ENCODE results near the gene MLXIP.

The MLXIP gene

DNA sequence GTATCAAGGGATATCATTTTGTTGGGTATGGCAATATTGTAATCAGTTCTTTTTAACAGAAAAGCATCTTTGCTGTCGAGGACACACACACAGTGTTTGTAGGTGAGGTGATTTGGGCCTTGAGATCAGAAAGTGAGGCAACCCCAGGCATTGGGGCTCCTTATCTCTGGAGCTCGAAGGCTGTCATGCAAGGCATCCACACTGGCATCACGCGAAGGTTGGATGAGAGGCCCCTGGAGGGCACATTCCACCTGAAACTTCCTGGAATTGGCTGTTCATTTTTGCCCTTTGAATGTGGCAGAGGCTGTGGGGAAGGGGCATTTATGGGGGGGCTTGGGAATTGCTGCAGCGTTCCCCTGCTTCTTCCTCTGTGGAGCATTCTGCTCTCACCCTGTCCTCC lies 49.9 kb downstream of the MLXIP start:
- DNase-seq = no peak

DNA sequence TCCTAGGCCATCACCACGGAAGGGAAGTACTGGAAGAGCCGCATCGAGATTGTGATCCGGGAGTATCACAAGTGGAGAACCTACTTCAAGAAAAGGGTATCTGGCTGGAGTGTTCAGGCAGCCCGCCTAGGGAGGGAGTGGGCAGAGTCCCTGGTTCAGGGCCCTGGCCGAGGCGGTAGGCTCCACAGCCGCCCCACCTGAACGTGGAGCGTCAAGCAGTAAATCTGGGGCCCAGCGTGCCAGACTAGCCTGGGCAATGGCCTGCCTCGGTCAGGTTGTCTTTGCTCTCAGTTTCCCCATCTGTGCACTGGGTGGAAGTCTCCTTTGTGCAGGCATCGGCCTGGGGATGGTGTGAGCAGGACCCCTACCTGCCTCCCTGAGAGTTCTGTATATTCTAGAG lies 50.6 kb downstream of the MLXIP start:
- no peak for DNase-seq

DNA sequence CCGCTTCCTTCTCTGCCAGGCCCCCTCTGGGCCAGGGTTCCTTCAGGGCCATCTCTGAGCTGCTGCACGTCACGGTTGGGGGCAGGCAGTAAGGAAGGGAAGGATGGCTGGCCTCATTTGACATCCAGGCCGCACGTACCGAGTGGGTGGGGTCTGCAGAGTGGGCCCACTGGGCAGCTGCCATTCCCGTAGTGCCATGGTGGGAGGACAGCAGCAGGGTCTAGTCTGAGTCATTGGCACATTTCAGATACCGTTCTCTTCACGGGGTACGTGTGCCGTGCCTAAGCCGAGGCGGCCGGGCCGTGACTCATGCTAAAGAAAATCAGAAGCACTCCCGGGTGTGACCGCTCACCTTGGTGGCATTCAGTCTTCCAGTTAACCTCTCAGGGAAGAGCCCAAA lies 51.6 kb downstream of the MLXIP start:
- no peak for DNase-seq

DNA sequence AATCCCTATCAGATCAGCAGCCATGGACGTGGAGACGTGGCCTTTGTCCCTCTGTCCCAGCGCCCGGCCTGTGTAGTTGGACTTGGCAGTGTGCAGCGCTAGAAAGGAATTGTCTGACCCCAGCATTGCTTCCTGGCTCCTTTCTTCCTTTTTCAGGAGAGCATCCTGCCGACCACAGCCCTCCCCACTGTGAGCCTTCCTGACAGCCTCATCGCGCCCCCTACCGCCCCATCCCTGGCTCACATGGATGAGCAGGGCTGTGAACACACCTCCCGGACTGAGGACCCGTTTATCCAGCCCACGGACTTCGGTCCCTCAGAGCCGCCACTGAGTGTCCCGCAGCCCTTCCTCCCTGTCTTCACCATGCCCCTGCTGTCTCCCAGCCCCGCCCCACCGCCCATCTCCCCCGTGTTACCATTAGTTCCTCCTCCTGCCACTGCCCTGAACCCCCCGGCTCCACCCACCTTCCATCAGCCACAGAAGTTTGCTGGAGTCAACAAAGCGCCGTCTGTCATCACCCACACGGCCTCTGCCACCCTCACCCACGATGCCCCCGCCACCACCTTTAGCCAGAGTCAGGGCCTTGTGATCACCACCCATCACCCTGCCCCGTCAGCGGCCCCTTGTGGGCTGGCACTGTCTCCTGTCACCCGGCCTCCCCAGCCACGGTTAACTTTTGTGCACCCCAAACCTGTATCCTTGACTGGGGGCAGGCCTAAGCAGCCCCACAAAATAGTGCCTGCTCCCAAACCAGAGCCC lies 54.8 kb downstream of the MLXIP start:
- DNase-seq = no peak

DNA sequence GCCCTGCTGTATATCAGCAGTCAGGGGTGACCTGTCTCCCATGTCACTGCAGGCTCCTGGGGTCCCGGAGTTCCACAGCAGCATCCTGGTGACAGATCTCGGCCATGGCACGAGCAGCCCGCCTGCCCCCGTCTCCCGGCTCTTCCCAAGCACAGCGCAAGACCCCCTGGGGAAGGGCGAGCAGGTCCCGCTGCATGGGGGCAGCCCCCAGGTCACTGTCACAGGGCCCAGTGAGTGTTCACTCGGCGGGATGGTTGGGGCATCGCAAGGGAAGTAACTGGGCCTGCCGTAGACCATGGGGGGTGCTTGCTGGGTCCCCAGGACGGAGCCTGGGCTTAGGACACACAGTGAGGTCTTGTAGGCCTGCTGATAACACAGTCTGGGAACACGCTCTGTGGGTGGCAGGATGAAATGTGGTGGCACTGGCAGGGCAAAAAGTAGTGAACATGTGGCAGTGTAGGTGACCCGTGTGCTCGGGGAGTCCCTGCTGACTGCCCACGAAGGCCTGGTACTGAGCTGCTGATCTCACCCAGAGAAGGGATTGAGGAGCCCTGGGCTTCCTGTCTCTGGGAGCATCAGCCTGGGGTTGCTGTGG lies 57.0 kb downstream of the MLXIP start:
- no peak for DNase-seq

DNA sequence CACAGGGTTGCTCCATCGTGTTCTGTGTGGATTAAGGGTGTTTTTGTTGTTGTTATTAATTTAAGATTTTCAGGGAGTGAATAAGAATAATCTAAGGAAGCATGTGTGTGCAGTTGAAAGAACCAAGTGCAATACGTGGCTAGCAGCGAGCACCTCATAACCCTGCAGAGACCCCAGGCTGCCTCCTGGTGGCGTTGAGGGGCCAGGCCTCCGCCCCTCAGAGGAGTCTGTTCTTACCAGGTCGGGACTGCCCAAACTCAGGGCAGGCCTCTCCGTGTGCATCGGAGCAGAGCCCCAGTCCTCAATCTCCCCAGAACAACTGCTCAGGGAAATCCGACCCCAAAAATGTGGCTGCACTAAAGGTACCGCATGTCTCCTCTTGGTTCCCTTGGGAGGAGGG lies 58.7 kb downstream of the MLXIP start:
- no peak for DNase-seq

DNA sequence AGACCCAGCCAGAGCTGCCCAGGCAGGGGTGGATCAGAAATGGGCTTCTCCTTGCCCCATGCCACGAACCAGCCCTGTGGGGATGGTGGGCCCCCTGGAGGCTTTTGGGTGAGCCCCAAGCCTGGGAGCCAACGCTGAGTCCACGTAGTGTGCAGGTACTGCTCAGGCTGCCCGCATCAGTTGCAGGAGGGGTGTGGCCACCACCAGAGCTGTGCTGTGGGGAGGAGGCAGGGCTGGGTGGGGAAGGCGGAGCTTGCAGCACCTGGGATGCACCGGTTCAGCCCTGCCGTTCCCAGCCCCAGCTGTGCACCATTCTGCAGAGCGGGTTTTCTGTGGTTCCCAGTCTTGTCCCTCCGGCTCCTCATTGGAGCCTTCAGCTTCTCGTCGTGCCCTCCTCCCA lies 59.1 kb downstream of the MLXIP start:
- no peak for DNase-seq

DNA sequence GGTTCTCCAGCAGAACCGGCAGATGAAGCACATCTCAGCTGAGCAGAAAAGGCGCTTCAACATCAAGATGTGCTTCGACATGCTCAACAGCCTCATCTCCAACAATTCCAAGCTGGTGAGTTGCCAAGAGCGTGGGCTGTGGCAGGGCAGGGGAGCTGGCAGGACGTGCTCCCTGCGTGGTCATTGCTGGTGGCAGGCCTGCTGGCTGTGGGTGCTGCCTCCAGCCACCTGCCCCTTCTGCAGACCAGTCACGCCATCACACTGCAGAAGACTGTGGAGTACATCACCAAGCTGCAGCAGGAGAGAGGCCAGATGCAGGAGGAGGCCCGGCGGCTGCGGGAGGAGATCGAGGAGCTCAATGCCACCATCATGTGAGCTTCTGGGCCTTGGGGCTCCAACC lies 59.6 kb downstream of the MLXIP start:
- DNase-seq = no peak

DNA sequence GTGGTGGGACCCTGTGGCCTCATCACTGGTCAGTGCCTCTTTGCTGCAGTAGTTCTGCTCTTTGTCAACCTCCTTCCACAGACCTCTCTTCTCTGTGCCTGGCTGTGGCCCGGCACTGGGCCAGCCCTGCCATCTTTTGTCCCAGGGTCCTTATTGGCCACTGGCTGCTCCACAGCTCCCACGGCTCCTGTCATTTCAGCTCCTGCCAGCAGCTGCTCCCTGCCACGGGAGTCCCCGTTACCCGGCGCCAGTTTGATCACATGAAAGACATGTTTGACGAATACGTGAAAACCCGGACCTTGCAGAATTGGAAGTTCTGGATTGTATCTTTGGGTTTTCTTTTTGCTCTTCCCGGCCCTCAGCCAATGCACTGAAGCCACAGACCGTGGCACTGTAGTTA lies 60.1 kb downstream of the MLXIP start:
- no peak for DNase-seq

DNA sequence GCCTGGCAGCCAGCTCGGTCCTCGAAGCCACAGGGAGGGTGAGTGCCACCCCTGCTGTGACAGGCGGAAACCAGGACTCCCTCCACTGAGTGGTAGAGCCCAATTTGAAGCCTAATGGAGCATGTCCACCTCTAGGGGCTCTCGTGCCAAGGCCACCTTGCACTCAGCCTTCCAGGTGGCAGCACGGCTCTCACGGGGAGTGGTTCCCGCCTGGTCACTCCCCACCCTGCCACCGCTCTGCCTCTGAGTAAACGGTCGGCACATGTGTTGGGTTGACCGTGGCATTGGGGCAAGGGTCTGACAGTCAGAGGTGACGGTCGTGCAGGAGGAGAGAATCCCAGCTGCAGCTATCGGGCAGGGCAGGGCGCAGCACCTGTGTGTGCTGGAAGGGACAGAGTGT lies 60.7 kb downstream of the MLXIP start:
- no peak for DNase-seq

DNA sequence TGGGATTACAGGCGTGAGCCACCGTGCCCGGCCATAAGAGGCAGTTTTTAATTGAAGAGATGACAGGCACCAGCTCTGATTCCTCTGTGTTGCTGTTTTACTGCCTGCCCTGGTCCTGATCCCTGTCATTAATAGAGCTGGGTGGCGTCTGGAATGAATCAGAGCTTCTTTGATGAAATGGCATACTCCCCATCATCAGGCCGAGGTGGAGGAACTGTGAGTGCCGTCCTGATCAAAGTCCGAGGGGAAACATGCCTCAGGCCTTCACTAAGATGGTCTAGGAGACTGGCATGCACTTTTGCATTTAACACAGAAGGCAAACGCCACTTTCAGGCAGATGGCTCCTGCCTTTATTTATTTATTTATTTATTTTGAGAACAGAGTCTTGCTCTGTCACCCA lies 61.4 kb downstream of the MLXIP start:
- no peak for DNase-seq

DNA sequence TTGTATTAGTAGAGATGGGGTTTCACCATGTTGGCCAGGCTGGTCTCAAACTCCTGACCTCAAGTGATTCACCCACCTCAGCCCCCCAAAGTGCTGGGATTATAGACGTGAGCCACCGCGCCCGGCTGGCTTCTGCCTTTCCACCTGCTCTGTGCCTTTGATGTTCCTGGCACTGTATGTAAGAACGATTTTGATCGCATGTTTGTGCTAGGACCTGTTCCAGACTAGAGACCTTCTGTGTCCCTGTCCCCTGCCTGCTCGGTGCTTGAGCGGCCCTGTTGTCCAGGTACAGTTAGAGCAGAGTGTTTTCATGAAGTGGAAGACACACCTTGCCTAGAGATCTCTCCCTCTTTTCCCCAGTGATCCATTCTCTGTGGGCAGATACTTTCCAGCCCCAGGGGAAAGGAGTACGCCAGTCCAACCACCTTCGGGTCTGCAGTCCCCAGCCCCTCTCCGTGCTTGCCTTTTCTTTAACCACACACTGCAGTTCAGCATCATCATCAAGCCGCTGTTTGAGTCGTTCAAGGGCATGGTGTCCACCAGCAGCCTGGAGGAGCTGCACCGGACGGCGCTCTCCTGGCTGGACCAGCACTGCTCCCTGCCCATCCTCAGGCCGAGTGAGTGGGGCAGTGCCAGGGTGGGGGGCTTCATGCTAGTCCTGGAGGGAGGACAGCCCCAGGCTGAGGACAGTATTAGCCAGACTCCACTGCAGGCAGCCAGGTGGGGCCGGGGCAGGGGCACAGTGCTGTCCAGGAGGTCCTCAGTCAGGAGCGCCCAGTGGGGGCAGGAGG lies 62.1 kb downstream of the MLXIP start:
- no peak for DNase-seq

DNA sequence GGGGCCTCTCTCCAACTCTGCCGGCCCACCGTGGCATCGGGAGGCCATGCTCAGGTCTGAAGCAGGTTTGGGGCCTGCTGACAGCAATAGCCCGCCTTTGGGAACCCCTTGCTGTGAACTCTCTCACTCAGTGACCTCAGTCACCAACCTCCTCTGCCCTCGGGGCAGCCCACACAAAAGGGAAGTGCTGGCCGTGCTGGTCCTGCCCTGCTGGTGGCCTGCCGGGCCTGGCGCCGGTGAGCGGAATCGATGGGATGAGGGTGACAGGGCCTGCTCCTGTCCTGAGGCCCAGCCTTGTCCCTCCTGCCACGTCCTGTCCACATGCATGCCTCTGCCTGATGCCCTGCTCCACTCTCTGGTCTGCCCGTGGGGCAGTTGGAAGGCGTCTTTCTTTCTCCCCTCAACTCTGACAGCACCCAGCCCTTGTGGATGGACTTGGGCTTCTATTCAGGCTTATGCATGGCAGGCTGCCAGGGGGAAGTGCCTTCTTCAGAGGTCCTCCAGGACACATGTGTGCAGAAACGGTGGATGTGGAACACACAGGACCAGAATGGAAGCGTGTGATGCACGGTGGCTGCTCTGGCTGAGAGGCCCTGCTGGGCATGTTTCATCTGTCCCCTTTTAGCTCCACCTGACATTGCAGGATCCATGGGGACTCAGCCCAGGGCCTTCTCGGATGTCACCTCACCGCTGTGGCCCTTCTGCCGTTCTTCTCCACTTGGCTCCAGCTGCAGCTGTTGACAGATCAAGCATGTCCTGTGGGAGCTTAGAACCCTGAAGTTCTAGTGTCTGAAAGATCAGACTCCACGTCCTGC lies 63.6 kb downstream of the MLXIP start:
- DNase-seq = no peak

DNA sequence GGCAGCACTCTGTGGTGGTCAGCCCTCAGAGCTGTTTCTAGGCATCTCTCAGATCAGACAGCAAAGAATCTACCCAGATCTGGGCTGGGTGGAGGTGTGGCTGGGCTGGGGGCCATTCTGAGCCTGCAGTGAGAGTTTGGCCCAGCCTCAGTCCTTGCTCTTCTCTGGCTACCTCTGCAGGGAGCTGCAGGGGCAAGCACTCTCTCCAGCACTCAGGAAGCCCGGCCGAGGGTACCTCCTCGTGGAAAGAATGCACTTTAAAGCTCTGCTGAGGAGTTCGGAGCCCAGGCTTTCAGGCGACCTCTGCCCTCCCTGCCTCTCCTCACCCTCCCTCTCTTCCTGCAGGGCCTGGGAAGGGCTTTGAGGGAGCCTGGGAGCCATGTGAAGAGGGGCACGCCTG lies 64.3 kb downstream of the MLXIP start:
- no peak for DNase-seq

DNA sequence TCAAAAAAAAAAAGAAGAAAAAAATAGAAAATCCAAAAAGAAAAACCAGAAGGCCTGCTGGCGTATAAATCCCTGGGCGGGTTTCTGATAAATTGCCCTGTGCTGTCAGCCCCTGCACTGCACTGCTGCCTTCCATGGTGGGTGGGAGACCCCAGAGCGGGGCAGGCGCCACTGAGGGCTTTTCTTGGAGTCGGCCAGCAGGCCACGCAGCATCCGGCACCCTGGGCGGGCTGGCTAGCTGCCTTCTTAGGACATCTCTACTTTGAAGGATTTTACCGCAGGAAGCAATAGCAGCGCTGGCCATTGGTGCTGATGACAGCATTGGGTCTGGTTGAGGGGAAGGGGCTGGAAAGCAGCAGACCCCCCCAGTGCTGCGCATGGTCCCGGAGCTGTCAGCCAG lies 66.3 kb downstream of the MLXIP start:
- DNase-seq = no peak

DNA sequence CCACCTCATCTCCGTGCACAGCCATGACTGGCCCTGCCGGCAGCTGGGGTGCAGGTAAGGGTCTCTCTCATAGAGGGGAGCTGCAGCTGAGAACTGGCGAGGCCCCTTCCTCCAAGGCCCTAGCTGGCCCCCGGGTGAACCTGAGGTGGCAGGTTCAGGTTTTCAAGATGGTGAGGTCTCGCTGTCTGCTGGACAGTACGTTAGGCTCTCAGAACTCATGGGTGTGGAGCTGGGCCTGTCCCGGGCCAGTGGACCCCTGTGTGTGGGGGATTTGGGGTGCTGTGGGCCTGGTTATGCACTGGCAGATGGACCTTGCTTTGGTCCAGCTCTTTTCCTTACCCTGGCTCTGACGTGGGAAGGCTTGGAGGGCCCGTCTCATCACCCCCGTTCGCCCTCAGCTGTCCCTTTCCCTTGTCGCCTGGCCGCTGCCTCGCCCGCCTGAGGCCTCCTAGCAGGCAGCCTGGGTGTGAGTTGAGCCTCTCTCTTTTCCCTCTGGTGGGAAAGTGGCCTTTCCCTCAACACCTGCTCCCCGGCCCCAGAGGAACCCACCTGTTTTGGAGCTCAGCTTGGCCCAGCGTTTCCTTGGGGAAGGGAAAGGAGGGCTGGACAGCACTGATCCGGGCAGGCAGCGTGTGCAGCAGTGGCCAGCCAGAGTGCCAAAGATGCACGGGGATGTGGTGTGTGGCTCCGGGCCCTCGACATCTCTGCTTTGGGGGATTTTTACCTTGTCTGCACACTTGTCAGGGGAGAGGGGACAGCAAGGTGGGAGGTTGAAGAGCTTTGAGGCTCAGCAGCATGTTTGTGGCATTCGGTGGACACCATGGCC lies 67.2 kb downstream of the MLXIP start:
- DNase-seq = no peak

DNA sequence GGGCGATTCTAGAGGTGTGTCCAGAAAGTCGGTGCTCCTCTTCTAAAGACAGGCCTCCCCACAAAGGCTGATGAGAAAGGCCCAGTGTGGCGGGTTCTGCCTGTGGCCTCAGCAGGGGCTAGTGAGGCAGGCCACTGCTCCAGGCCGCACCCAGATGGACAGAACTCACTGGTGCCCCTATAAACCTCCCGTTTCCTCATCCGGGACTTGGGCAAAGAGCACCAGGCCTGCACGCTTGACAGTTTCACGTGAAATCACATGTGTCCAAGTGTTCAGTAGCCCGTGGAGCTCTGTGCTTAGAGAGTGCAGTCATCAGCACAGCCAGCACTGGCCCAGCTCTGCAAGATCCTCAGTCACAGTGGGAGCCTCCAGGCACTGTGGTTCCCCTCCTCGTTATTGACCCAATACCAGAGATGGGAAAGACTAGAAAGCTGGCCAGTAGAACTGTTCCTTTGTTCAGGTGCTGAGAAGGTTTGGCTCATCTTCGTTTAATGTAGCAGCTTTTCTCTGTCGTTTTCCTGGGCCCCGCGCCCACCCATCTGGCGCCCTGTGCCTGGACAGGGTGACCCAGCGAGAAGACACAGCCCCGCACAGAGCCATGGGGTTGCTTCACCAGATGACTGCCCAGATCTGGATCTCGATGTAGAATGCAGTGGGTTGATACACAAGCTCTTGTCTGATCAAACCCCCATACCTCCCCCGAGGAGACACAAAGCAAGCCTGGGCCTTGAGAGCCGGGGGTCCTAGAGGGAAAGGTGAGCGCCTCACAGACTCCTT lies 69.1 kb downstream of the MLXIP start:
- no peak for DNase-seq

DNA sequence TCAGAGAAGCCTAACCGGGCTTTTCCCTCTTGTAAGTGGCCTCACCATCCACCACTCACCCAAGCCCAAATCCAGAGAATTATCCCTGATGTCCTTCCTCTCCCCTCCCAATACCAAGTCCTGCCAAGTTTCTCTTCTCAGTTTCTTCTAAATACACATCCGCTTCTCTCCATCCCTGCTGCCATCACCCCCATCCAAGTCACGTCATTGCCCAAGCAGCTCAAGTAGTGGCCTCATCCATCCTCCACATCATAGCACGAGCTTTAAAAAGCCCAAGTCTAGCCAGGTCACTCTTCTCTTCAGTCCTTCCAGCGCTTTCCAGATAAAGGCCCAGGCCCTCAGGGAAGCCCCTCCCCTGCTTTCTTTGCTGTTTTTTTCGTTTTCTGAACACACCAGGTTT lies 70.1 kb downstream of the MLXIP start:
- no peak for DNase-seq

DNA sequence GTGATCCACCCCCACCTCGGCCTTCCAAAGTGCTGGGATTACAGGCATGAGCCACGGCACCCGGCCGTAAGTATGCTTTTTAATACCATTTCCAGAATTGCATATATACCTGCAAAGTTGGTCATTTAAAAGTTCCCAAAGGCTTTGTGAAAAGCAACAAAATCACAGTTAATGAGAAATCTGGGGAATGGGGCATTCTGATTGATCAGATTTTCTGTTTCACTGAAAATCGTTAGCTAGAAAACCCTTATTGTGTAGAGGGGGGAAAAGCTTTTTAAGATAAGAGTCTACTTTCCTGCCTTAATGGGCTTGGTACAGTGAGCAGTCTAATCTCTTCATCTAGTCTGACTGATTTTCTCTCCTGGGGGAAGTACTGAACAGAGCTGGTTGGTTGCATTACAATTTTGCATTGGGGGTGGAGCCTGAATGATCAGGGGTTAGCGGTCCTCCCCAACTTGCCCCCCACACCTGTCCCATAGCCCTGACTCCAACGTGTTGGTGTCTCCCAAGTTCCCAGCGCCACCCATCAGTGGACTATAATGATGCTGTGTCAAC lies 71.6 kb downstream of the MLXIP start:
- DNase-seq = no peak

DNA sequence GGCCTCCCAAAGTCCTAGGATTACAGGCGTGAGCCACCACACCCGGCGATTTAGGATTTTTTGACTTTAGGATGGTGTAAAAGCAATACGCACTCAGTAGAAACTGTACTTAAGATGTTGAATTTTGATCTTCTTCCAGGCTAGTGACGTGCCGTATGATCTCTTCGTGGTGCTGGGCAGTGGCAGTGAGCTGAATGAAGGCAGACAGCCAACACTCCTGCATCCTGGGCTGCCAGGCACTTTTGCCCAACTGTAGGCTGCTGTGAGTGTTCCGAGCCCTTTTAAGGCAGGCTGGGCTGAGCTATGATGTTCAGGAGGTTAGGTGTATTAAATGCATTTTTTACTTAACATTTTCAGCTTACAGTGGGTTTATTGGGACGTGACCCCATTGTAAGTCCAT lies 74.2 kb downstream of the MLXIP start:
- DNase-seq = no peak

DNA sequence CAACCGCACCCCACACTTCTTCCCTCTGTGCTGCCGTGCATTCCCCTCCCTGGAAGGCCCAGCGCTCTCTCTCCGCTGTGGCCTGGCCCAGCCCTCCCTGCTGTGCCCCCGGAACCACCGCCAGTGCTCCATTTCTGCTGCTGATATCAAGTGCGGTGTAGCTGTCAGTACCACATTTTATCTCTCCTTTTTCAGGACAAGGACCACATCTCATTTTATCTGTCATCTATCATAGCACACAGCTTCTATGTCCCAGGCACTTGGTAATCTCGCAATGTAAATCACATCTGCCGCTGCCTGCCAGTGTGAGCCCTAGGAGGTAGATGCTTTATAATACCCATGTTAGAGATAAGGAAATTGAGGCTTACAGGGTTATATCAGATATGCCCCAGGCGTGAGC lies 77.1 kb downstream of the MLXIP start:
- DNase-seq = no peak
